A204.1 (cell line): ENCODE results near the gene SLC46A1.

Source experiments
- FAIRE-seq: peaks from 2 replicates; lab custom pipeline; 2012; peaks lifted over from hg19 to GRCh38; lab: Jason Lieb, UNC

SLC46A1 gene

GRCh38 chr17:28404007-28404406 is 2.0 kb downstream of the SLC46A1 start:
- FAIRE-seq = no peak

DNA sequence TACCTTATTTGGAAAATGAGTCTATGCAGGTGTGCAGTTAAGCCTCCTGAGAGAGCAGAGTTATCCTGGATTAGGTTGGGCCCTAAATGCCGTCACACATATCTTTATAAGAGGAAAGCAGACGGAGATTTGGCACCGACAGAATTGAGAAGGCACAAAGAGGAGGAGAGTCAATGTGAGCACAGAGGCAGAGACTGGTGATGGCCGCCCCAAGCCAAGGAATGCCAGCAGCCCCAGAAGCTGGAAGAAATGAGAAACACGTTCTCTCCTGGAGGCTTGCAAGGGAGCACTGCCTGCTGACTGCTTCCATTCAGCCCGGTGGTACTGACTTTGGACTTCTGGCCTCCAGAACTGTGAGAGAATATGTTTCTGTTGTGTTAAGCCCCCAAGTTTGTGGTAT is 3.2 kb downstream of the SLC46A1 start:
- FAIRE-seq = no peak

DNA sequence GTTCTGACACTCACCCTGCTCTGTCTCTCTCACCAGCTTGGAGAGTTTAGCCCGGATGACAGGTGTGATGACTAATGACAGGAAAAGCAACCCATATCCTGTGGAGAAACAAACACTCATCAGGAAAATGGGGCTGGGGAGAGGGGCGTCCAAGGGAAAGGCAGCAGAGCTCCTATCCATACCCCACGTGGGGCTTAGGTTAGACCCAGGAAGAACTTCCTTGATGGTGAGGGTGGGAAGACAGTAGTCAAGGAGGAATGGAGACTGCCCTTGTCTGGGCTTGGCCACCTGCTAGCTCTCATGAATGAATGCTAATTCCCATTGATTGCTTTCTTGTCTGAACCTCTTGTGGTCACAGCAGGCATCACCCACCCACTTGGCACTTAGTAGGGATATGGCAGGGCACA is 3.8 kb downstream of the SLC46A1 start:
- FAIRE-seq = no peak

GRCh38 chr17:28399808-28400207 is 6.2 kb downstream of the SLC46A1 start:
- no peak for FAIRE-seq

DNA sequence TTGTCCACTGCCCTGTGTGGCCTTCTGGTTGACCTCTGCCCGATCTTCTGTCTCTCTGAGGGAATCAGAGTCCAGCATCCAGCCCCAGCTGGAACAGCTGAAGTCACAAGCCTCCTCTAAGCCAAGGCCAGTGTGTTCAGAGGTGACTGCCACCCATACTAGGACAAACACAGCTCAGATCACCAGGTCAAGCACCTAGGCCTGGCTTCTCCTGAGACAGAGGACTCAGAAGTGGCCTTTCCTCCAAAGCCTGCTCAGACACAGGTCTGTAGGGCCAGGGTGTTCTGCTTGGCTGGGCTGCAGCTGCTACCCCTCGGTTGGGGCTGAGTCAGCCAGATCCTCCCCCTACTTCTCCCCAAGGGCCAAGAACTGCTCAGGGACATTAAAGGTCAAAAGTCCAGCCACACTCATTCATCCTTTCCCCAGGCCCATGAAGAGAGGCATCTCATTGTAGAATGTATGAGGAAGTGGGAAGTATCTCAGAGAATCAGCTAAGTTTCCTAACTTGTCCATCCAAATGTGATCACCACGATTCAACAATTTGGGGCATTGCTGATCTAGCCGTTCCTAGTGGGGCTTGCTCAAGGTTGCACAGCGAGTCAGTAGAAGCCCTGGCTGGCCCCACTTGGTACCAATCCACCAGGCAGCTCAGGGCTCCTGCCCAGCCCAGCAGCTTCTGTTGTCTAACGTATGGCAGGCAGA is 7.6 kb downstream of the SLC46A1 start:
- no peak for FAIRE-seq

GRCh38 chr17:28397687-28398279 is 8.2 kb downstream of the SLC46A1 start:
- no peak for FAIRE-seq

DNA sequence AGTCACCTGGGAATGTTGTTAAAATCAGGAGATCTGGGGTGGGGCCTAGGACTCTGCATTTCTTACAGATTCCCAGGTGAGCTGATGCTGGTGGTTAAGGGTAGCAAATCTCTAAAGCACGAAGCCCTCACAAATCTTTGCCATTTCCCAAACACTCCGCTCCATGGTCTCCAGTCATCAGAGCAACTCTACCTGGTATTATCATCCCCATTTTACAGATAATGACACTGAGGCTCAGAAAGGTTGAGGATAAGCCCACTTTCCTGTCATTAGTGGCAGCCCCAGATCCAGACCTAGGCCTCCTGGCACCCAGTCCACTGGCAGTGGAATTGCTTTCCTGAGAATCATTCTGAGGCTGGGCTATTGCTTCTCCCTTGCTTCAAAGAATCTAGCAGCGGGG is 8.7 kb downstream of the SLC46A1 start:
- no peak for FAIRE-seq

- FAIRE-seq = no peak
Measured at GRCh38 chr17:28396635-28397239, 9.3 kb downstream of the SLC46A1 start.

DNA sequence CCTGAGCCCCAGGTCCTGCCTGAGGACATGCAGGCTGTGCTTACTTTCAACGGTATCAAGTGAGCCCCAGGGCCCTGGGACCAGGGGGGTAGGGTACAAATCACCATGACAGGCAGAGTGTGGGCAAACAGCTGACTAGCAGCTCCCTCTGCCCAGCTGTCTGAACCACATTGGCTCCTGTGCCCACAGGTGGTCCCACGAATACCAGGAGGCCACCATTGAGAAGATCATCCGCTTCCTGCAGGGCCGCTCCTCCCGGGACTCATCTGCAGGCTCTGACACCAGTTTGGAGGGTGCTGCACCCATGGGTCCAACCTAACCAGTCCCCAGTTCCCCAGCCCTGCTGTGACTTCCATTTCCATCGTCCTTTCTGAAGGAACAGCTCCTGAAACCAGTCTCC is 10.0 kb downstream of the SLC46A1 start:
- FAIRE-seq = no peak

GRCh38 chr17:28395426-28395825 is 10.6 kb downstream of the SLC46A1 start:
- no peak for FAIRE-seq

- no peak for FAIRE-seq
Measured at GRCh38 chr17:28394337-28395116, 11.5 kb downstream of the SLC46A1 start.

DNA sequence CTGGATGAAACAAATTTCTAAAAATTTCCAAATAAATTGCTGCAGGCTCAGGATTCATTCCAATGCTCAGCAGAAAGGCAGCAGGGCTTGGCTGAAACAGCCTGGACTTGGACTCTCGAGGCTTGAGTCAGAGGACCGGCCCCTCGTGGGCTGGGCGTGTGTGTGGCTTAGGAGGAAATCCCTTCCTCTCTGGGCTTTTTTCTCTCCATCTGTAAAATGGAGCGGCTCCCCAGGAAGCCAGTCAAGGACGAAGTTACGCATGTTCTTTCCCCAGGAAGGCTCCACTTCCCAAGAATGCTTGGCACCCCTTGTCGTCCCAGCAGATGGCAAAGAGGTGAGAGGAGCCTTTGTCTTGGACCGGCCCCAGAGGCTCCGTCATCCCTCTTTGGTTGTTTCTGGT is 13.5 kb downstream of the SLC46A1 start:
- FAIRE-seq = no peak

DNA sequence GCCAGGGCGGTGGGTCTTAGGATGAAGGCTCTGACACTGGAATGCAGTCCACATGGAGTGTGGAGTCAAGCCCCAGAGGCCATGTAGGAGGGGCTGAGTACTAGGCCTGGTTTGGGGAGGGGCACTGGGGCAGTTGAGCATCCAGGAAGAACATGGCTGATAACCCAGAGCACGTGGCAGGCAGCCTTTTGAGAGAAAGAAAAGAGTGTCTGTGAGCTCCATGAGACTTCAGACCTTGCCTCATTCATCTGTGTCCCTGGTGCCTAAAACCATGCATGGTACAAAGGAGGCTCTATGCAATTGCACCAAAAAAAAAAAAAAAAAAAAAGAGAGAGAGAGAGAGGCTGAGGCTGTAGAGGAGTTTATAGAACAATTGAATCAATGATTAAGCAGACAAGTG is 14.6 kb downstream of the SLC46A1 start:
- no peak for FAIRE-seq

- no peak for FAIRE-seq
Measured at GRCh38 chr17:28390984-28391383, 15.0 kb downstream of the SLC46A1 start.

DNA sequence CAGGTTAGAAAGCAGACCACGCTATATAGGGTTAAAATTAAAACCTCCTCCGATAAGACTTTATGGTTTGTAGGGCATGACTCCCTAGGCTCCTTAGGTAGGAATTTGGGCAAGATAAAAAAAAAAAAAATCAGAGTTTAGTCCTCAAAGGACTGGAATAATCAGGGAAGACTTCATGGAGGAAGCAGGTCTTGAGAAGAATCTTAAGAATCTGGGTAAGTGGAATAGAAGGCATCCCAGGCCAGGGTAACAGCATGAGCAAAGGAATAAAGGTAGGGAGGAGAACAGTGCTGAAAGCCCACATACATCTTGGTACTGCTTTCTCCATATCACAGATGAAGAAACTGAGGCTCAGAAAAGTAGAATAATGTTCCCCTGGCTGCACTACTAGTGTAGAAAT is 15.4 kb downstream of the SLC46A1 start:
- no peak for FAIRE-seq

DNA sequence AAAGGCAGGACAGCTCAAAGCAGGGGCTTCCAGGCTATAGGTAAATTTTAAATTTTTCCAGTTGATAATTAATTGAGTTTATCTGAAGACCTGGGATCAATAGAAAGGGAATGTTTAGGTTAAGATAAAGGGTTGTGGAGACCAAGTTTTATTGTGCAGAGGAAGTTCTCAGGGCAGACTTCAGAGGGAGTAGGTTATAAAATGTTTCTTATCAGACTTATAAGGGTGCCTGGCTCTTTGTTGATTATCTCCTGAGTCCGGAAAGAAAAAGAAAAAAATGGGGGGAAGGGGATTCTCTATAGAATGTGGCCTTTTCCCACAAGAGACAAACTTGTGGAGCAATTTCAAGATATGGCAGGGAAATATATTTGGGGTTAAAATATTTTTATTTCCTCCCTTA is 15.9 kb downstream of the SLC46A1 start:
- no peak for FAIRE-seq

DNA sequence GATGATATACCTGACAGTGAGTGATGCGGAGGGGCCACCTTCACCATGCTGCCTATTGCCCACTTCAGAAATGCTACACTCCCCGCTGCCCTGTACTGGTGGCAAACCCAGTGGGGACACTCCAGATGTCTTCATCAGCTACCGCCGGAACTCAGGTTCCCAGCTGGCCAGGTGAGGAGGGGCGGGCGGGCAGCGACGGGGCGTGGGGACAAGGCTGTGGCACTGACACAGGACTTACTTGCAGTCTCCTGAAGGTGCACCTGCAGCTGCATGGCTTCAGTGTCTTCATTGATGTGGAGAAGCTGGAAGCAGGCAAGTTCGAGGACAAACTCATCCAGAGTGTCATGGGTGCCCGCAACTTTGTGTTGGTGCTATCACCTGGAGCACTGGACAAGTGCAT is 17.9 kb downstream of the SLC46A1 start:
- FAIRE-seq = no peak

- no peak for FAIRE-seq
Measured at GRCh38 chr17:28386391-28386790, 19.6 kb downstream of the SLC46A1 start.

GRCh38 chr17:28385406-28385805 is 20.6 kb downstream of the SLC46A1 start:
- no peak for FAIRE-seq

- no peak for FAIRE-seq
Measured at GRCh38 chr17:28385037-28385400, 21.0 kb downstream of the SLC46A1 start.

GRCh38 chr17:28384281-28385036 is 21.6 kb downstream of the SLC46A1 start:
- FAIRE-seq = no peak

- no peak for FAIRE-seq
Measured at GRCh38 chr17:28381141-28381825, 24.7 kb downstream of the SLC46A1 start.
